Stimulated activated CD8-positive, alpha-beta memory T cell treated with anti-CD3 and anti-CD28 coated beads, Interleukin-7, amount 100 ng/mL, for 4 hours (primary cell): Measurements from ENCODE around the gene C11orf52.
"Not testable (repeated sequence)": the region's sequence is repeated elsewhere in the genome, so short reads cannot be mapped to it uniquely, and the experiment has no call there.

Source experiments
- DNase-seq, 2 donors: peaks; one replicate each; pipeline ENCODE4 v3.0.0-alpha.2; 2020; ENCODE audit warnings: low read depth in 2 of 2

C11orf52 gene

GRCh38 chr11:111913031-111913861 is 5.5 kb upstream of the C11orf52 start:
- no peak for DNase-seq

GRCh38 chr11:111913997-111914396 is 4.7 kb upstream of the C11orf52 start:
- no peak for DNase-seq

DNA sequence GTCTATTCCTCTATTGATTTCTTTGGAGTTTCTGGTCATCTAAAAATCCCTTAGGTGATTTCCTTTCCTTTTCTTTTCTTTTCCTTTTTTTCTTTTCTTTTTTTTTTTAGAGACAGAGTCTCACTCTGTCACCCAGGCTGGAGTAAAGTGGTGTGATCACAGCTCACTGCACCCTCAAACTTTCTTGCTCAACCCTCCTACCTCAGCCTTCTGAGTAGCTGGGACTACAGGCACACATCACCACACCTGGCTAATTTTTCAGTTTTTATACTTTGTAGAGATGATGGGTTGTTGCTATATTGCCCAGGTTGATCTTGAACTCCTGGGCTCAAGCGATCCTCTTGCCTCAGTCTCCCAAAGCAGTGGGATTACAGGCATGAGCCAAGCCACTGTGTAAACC is 1.9 kb upstream of the C11orf52 start:
- no peak for DNase-seq

DNA sequence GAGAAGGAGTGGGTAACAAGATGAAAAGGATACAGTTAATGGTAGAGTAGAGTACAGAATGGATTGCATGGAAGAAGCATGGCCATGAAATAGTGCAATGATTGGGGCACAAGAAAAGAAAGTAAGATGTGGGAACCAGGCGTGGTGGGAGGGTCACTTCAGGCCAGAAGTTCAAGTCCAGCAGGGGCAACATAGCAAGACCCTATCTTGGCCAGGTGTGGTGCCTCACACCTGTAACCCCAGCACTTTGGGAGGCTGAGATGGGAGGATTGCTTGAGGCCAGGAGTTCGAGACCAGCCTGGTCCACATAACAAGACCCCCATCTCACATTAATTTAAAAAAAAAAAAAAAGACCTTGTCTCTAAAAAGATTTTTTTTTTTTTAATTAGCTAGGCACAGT is 1.4 kb upstream of the C11orf52 start:
- no peak for DNase-seq

- DNase-seq = no peak
Measured at GRCh38 chr11:111917788-111918187, 925 bp upstream of the C11orf52 start.

DNA sequence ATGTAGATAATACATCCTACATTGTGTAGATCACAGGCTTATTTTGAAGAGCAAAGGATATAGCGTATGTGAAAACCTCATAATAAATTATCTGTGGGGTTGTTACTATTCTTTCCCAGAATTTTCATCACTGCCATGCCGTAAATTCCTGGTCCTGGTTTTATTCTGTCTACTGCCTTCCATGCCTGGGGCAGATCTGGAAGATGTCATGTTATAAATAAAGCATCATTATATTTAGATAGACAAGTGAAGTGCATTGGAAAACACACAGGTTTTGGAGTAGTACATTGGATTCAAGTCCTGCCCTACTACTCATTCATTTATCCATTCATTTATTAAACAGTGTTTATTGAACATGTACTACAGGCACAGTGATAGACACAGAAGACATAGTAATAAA is 2.2 kb downstream of the C11orf52 start:
- no peak for DNase-seq

- no peak for DNase-seq
Measured at GRCh38 chr11:111921541-111922230, 3.0 kb downstream of the C11orf52 start.

DNA sequence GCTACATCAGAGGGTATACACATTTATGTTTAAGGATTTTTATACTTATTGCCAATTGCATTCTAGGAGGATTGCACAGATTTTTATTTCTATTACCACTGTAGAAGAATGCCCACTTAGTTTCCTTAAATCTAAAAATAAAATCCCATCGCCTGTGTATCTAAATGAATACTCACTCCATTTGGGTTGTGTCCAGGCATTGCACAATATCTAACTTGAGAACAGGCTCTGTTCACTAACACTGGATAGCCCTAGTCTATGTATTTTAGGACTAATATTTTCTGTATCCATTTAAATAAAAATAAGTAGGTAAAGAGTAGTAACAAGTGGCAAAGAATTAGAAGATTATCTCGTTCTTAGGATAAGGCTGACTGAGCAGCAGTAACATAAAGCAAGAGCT is 4.1 kb downstream of the C11orf52 start:
- DNase-seq = no peak

DNA sequence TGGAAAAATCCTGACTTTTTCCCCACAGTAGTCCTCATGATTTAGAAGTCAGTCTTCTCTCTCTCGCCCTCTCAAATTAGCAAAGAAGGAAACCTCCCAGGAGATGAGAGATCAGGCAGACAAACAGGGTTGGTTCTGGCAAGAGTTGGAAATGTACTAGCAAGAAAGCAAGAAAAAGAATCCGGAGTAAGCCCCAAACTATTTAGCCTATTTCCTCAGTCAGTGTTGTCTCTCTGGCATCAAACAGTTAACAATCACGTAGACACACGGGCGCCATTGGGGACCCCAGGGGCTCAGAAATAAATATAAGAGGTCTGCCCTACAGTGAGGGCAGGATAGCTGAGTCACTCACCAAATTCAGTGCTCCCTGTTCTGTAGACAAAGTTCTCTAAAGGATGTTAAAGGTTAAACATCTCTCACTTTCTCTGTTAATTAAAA is 4.7 kb downstream of the C11orf52 start:
- DNase-seq = no peak

- no peak for DNase-seq
Measured at GRCh38 chr11:111923951-111924350, 5.2 kb downstream of the C11orf52 start.

- no peak for DNase-seq
Measured at GRCh38 chr11:111925953-111926352, 7.2 kb downstream of the C11orf52 start.

DNA sequence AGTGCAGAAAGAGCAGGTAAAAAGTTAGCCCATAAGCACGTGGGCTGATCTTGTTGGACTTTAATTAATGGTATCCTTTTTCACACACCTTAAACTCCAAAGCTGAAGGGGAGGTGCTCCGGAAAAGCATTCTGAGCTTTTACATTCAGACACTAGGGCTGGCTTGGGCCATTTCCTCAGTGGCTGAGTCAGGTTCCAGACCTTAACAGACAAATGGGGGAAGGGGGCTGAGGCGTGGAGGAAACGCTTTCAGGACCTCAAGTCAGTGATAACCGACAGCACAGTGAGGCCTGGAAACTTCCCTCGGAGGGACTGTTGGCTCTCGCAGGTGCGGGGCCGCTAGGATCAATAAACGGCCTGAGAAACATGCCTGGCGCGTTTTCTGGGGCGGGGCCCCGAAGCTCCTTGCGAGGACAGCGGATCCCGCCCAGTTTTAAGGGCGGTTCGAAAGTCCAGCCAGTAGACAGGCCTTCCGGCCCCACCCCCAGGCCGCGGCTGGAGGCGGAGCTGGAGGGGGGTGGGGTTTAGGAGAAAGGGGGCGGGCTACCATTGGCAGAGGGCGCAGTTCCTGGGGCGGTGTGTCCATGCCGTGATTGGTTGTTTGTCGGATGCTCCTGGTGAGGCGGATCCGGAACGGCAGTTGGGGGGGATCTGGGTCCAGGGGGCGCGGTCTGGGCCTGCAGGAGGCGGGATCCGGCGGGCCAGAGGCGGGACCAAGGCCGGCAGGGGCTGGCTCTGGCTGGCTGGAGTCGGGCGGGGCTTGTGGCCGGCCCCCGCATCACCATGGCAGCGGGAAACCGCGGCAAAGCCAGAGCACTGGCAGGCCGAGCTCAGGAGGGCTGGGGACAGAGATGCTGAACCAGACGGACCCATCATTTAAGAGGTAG is 8.0 kb downstream of the C11orf52 start:
- DNase-seq = peak; percentile 87 to 92

DNA sequence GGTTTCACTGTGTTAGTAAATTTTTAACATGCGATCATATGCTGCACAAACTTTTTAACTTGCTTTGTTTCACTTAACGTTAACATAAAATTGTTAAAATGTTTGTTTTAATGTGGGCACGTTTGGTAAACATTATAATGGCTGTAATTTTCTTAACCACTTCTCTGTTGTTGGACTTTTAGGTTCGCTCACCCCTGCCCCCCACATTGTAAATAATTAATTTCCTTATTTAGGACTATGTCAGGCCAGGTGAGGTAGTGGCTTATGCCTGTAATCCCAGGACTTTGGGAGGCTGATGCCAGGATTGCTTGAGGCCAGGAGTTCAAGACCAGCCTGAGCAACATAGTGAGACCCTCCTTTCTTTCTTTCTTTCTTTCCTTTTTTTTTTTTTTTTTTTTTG is 11.8 kb downstream of the C11orf52 start:
- DNase-seq = no peak

DNA sequence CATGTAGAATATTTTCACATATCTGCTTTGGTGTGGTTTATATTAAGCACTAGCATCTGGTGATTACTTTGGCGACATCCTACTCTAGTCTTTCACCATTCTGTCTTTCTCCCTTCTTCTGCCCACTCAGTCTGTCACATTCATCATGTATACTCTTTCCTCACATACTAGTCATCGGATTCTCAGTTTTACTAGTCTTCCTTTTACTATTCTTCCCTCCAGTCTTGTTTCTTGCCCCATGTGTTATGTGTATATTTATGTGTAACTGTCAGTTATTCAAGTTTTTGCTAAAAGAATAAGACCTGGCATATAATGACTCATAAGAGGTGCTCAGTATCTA is 13.9 kb downstream of the C11orf52 start:
- no peak for DNase-seq

DNA sequence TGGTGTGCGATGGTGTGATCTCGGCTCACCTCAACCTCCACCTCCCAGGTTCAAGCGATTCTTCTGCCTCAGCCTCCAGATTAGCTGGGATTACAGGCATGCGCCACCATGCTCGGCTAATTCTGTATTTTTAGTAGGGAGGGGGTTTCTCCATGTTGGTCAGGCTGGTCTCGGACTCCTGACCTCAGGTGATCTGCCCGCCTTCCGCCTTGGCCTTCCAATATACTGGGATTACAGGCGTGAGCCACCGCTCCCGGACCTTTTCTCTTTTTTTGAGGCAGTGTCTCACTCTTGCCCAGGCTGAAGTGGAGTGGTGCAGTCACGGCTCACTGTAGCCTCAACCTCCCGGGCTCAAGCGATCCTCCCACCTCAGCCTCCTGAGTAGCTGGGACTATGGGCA is 14.5 kb downstream of the C11orf52 start:
- DNase-seq = not testable (repeated sequence)

- DNase-seq = no peak
Measured at GRCh38 chr11:111933872-111934271, 15.2 kb downstream of the C11orf52 start.

DNA sequence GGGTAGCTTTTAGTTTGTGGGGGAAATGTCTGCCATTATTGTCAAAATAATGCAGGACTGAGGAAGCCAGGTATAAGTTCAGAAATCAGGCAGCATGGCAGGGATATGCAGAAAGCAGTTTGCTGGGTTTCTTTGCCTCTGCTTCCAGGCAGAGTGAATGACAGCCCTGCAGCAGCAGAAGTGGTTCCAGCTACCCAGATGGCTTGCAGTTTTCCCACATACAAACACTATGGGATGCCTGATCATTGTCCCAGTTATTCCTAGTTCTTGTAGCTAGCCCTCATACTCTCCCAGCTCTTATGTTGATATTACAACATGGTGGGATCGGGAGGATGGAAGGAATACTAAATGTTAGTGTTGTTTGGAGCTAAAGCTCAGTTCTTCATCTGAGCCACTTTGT is 15.6 kb downstream of the C11orf52 start:
- no peak for DNase-seq

DNA sequence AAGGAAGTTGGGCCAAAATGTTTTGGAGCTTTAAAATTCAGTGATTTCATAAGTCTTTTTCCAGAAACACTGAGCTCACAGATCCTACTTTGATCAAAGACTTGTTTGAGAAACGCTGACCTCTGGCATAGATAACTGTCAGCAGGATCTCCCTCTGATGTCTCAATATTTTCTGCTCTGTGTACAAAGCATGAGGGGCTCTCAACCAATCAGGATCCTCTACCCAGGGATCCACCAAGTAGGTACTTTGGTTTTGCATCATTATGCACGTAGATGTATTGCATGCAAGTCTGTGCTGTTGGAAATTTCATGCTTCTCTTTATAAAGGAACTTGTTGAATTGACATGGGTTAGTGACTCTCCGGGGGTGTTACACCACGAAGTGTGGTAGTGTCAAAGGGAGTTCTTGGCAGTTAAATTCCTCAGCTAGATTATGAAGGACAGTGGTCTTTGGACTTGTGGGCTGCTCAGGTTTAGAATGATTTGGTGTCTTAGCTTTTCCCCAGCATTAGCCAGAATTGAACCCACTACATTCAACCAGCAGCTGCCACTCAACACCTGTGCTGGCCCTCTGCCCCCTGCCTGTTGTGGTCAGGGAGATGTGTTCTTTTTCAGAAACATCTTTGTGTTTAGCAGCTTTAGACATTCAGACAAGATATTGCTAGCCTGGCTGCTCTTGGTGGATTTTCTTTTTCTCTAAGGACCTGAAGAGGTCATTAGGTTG is 16.8 kb downstream of the C11orf52 start:
- no peak for DNase-seq

GRCh38 chr11:111936040-111936540 is 17.4 kb downstream of the C11orf52 start:
- no peak for DNase-seq

DNA sequence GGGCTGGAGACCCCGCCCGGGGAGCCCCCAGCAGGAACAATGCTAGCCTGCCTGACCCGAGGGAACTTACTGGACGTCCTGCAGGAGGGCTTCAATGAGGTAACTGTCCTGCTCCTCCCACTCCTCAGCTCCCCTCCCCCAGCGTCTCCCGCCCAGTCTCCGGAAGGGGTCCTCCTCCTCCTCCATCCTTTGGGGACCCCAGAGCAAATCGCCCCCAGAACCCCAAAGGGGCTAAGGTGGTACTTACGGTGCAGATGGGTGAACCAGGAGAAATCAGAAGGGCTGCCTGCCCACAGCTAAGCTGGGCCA is 18.7 kb downstream of the C11orf52 start:
- DNase-seq = no peak

DNA sequence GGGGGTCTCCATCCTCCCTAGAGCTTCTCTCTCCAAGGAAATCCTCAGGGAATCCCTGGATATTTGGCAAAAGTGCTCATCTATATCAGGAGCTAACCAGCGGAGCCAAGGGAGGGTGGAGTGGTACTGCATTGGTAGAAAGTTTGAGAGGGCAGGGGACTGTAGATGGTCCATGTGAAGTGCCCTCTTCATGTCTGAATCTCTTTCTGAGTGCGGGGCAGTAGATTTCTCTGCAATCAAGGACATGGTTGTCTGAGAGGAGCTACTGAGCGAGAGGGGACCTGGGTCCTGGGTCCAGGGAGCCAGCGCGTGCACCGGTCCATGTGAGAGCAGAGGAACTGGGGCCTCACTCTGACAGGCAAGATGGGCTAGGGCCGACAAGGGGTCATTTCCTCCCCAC is 19.1 kb downstream of the C11orf52 start:
- DNase-seq = no peak

DNA sequence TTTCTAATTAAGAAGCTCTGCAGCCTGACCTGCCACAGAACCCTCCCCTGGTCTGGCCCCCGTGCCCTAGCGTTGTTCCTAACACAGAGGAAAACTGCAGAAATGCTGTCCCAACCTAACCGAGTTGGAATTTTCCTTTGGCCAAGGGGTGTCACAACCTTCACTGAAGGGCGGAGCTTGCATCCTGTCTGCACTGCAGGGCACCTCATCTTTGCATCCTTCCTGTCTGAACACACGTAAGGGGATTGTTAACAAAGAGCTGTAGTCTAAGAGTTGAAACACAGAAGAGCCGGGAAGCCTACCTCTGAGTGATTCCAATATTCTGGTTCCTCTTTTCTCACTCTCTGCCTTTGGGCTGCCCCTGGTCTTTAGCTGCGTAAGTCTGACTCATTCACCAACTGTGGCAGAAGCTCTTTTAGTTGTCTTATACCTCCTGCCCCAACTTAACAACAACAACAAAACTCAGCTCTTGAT is 20.0 kb downstream of the C11orf52 start:
- DNase-seq = no peak
